H9 (cell line): Measurements from ENCODE around the gene SIGLEC10. TPM values are rescaled to one million over a fixed set of nuclear protein-coding genes. Genes with fewer than 3 reads are reported as not detected.

ENCODE experiments used
- DNase-seq: peaks from one replicate; pipeline ENCODE4 v3.0.0-alpha.2; 2017
- H2AFZ ChIP-seq: one replicate; pipeline ENCODE4 v1.6.1; 2013; ENCODE audit warnings: mild to moderate bottlenecking, low read length, control low read depth, moderate library complexity
- H2AK5ac ChIP-seq: 2 replicates; pipeline ENCODE4 v1.6.1; 2013; ENCODE audit warnings: low read length, control low read depth, mixed read lengths; ENCODE audit not compliant: insufficient read length
- H2BK120ac ChIP-seq: one replicate; pipeline ENCODE4 v1.6.1; 2013; ENCODE audit warnings: low read depth, mild to moderate bottlenecking, low read length, control low read depth, inconsistent platforms; ENCODE audit not compliant: poor library complexity, severe bottlenecking
- H2BK12ac ChIP-seq: 2 replicates; pipeline ENCODE4 v1.6.1; 2013; ENCODE audit warnings: low read length, control low read depth, mixed read lengths, low read depth; ENCODE audit not compliant: insufficient read length
- H2BK15ac ChIP-seq: 2 replicates; pipeline ENCODE4 v1.6.1; 2013; ENCODE audit warnings: low read depth, low read length, control low read depth
- H2BK20ac ChIP-seq: one replicate; pipeline ENCODE4 v1.6.1; 2013; ENCODE audit warnings: low read depth, mild to moderate bottlenecking, low read length, control low read depth, inconsistent platforms; ENCODE audit not compliant: poor library complexity, severe bottlenecking
- H2BK5ac ChIP-seq: 2 replicates; pipeline ENCODE4 v1.6.1; 2013; ENCODE audit warnings: low read length, control low read depth, mixed read lengths; ENCODE audit not compliant: insufficient read length
- H3K14ac ChIP-seq: 2 replicates; pipeline ENCODE4 v1.6.1; 2013; ENCODE audit warnings: low read length, control low read depth; ENCODE audit not compliant: insufficient read depth
- H3K18ac ChIP-seq: 2 replicates; pipeline ENCODE4 v1.6.1; 2013; ENCODE audit warnings: low read depth, mild to moderate bottlenecking, mixed read lengths, low read length, control low read depth; ENCODE audit not compliant: insufficient read length
- H3K23ac ChIP-seq: 2 replicates; pipeline ENCODE4 v1.6.1; 2013; ENCODE audit warnings: low read length, control low read depth, mixed read lengths, low read depth; ENCODE audit not compliant: insufficient read length
- H3K23me2 ChIP-seq: 2 replicates; pipeline ENCODE4 v1.6.1; 2013; ENCODE audit warnings: low read depth, mild to moderate bottlenecking, mixed read lengths, low read length, control low read depth; ENCODE audit not compliant: insufficient read length, poor library complexity, severe bottlenecking
- H3K27ac ChIP-seq: 2 replicates; pipeline ENCODE4 v1.5.1; 2013; ENCODE audit warnings: low read length, control low read depth, mixed read lengths, low read depth; ENCODE audit not compliant: insufficient read length
- H3K27me3 ChIP-seq: 2 replicates; pipeline ENCODE4 v1.6.1; 2013; ENCODE audit warnings: low read length, control low read depth, inconsistent platforms; ENCODE audit not compliant: insufficient read depth
- H3K4ac ChIP-seq: 2 replicates; pipeline ENCODE4 v1.6.1; 2013; ENCODE audit warnings: low read depth, mild to moderate bottlenecking, control low read depth, inconsistent platforms, low read length, moderate library complexity
- H3K4me1 ChIP-seq: 2 replicates; pipeline ENCODE4 v1.6.1; 2013; ENCODE audit warnings: low read length, control low read depth, inconsistent platforms; ENCODE audit not compliant: insufficient read depth
- H3K4me2 ChIP-seq: 2 replicates; pipeline ENCODE4 v1.6.1; 2013; ENCODE audit warnings: low read length, control low read depth, mixed read lengths; ENCODE audit not compliant: insufficient read length, insufficient read depth
- H3K56ac ChIP-seq: 2 replicates; pipeline ENCODE4 v1.6.1; 2013; ENCODE audit warnings: low read depth, mild to moderate bottlenecking, mixed read lengths, low read length, control low read depth; ENCODE audit not compliant: insufficient read length
- H3K79me1 ChIP-seq: 2 replicates; pipeline ENCODE4 v1.6.1; 2013; ENCODE audit warnings: low read depth, mild to moderate bottlenecking, moderate library complexity, low read length, control low read depth, inconsistent platforms; ENCODE audit not compliant: insufficient read depth, poor library complexity, severe bottlenecking
- H3K79me2 ChIP-seq: 2 replicates; pipeline ENCODE4 v1.6.1; 2013; ENCODE audit warnings: low read length, control low read depth, inconsistent platforms; ENCODE audit not compliant: insufficient read depth
- H3K9ac ChIP-seq: 2 replicates; pipeline ENCODE4 v1.6.1; 2013; ENCODE audit warnings: low read length, control low read depth, mixed read lengths; ENCODE audit not compliant: insufficient read length; ENCODE audit errors: extremely low read depth
- H3K9me3 ChIP-seq: one replicate; pipeline ENCODE4 v1.6.1; 2013; ENCODE audit warnings: low read depth, low read length, inconsistent platforms; ENCODE audit not compliant: control insufficient read depth
- H3T11ph ChIP-seq: one replicate; pipeline ENCODE4 v1.6.1; 2013; ENCODE audit warnings: mild to moderate bottlenecking, low read length, control low read depth, inconsistent platforms
- H4K20me1 ChIP-seq: one replicate; pipeline ENCODE4 v1.6.1; 2013; ENCODE audit not compliant: control insufficient read depth, insufficient read length, insufficient read depth
- H4K5ac ChIP-seq: 2 replicates; pipeline ENCODE4 v1.6.1; 2013; ENCODE audit warnings: low read depth, mild to moderate bottlenecking, mixed read lengths, low read length, control low read depth; ENCODE audit not compliant: insufficient read length
- H4K8ac ChIP-seq: replicated peaks from 2 replicates; pipeline ENCODE4 v1.6.1; 2013; ENCODE audit warnings: low read length, control low read depth, mixed read lengths, low read depth; ENCODE audit not compliant: insufficient read length
- H4K91ac ChIP-seq: 2 replicates; pipeline ENCODE4 v1.6.1; 2013; ENCODE audit warnings: low read depth, mild to moderate bottlenecking, moderate library complexity, mixed read lengths, low read length, control low read depth; ENCODE audit not compliant: insufficient read length
- H3K27ac Mint-ChIP-seq, 3 experiments: 2 replicates in 2 of 3; 3 replicates in 1 of 3; pipeline ENCODE4 v1.8.0; 2020 to 2021; ENCODE audit warnings: mixed read lengths in 3 of 3, mild to moderate bottlenecking in 1 of 3, moderate library complexity in 1 of 3
- H3K27me3 Mint-ChIP-seq: 2 replicates; pipeline ENCODE4 v1.8.0; 2021; ENCODE audit warnings: low read depth, mild to moderate bottlenecking, moderate library complexity, mixed read lengths
- H3K36me3 Mint-ChIP-seq, 3 experiments: 2 replicates in 2 of 3; 3 replicates in 1 of 3; pipeline ENCODE4 v1.8.0; 2020 to 2021; ENCODE audit warnings: low read depth in 3 of 3, mixed read lengths in 3 of 3; ENCODE audit not compliant: insufficient read depth in 1 of 3
- H3K4me1 Mint-ChIP-seq, 2 experiments: 2 replicates each; pipeline ENCODE4 v1.8.0; 2020; ENCODE audit warnings: mixed read lengths in 2 of 2
- H3K4me3 Mint-ChIP-seq, 2 experiments: 2 replicates in 1 of 2; 3 replicates in 1 of 2; pipeline ENCODE4 v1.8.0; 2020 to 2021; ENCODE audit warnings: mild to moderate bottlenecking in 2 of 2, mixed read lengths in 2 of 2, moderate library complexity in 1 of 2
- H3K9me3 Mint-ChIP-seq, 2 experiments: 2 replicates in 1 of 2; 3 replicates in 1 of 2; pipeline ENCODE4 v1.8.0; 2020; ENCODE audit warnings: mild to moderate bottlenecking in 2 of 2, mixed read lengths in 2 of 2, moderate library complexity in 1 of 2
- WGBS: extraction: QIAGEN DNeasy Blood & Tissue Kit; methylation state at CpG from one replicate; pipeline ENCODE4 v1.1.7; 2013; ENCODE audit warnings: missing lambda C conversion rate, low lambda C conversion rate, mixed read lengths; ENCODE audit not compliant: insufficient read length; ENCODE audit errors: extremely low coverage; 5-methylcytosine and 5-hydroxymethylcytosine counted together
- total RNA-seq: library from RNA; stranded (reverse); gene quantifications from 2 replicates; pipeline ENCODE4 v1.2.1, GENCODE V29; 2021
- TF ChIP-seq, protein P1 (sequence below): fragments of 200-600 bp; sonication (generic); conservative IDR thresholded peaks from 3 replicates; pipeline ENCODE4 v1.8.0; 2021; ENCODE audit warnings: antibody characterized with exemption, mild to moderate bottlenecking

Gene SIGLEC10
- total RNA-seq, 1 experiment from 2014 or later: not detected

DNA sequence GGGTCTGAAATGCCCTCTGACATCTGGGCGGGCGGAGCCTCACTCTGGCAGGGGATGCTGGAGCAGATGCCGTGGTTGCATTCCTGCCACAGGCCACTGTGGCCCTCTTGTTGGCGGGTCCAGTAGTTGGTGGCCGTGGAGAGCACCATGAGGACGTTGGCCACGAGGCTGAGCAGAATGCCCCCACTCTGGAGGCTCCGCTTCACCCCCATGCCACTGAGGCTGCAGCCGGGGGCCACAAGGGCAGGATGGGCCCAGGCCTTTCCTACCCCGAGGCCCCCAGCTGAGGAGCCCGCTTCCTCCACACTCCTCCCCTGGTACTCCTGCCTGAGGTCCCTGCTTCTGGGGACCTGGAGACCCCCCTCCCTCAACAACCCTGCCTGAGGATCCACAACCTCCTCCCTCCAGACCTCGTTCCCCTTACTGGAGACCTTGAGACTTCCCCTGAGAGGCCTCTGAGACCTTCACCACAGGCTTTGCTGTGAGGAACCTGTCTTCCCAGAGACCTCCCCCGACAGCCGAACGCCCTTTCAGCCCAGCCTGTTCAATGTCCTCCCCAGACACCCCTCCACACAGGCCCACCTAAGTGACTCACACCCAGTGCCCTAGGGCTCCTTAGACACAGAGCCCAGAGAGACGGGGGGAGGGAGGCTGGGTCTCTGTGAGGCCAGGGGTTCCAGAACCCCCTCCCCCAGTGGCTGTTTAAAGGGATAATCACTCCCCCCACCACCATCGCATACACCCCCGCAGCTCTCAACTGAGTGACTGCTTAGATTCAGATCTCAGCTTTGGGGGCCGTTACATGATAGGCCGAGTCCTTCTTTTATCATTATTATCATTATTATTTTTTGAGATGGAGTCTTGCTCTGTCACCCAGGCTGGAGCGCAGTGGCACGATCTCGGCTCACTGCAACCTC lies 48.8 kb downstream of the SIGLEC10 start, which contains the start of gene CLDND2:
Gene CLDND2 (minus strand): TSS at position 638 of the 917 bp plus-strand sequence. CDS start 426 bp downstream, at position 212.
- H3K18ac ChIP-seq: peak within 1 kb of the TSS; percentile 97
- peak within 1 kb of the TSS; percentile 95 to 100 for H3K4me3 Mint-ChIP-seq
- H3K27ac Mint-ChIP-seq: peak within 1 kb of the TSS; percentile 44 to 96 (median 84); a peak in 4 of 7 replicates
- no peak within 1 kb of the TSS; the same call in 1 of the 2 replicates for H2BK15ac ChIP-seq
- no peak for DNase-seq
- peak within 1 kb of the TSS; percentile 71 for H3K9ac ChIP-seq
- peak within 1 kb of the TSS; percentile 90 for H3K14ac ChIP-seq
- no peak within 1 kb of the TSS for H2AFZ ChIP-seq
- peak within 1 kb of the TSS; percentile 69 for H3K4me2 ChIP-seq
- no peak within 1 kb of the TSS for H2BK5ac ChIP-seq
- TF ChIP-seq, protein P1, sequence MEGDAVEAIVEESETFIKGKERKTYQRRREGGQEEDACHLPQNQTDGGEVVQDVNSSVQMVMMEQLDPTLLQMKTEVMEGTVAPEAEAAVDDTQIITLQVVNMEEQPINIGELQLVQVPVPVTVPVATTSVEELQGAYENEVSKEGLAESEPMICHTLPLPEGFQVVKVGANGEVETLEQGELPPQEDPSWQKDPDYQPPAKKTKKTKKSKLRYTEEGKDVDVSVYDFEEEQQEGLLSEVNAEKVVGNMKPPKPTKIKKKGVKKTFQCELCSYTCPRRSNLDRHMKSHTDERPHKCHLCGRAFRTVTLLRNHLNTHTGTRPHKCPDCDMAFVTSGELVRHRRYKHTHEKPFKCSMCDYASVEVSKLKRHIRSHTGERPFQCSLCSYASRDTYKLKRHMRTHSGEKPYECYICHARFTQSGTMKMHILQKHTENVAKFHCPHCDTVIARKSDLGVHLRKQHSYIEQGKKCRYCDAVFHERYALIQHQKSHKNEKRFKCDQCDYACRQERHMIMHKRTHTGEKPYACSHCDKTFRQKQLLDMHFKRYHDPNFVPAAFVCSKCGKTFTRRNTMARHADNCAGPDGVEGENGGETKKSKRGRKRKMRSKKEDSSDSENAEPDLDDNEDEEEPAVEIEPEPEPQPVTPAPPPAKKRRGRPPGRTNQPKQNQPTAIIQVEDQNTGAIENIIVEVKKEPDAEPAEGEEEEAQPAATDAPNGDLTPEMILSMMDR: no peak
- peaks cover 14% of the 10 kb centered on the region for H3K27me3 Mint-ChIP-seq
- no peaks in the 10 kb centered on the region; a peak in 1 of 7 replicates for H3K36me3 Mint-ChIP-seq
- no peak within 1 kb of the TSS for H2BK20ac ChIP-seq
- H3K79me1 ChIP-seq: no peaks in the 10 kb centered on the region
- no peaks in the 10 kb centered on the region for H3K9me3 Mint-ChIP-seq
- WGBS: no CpG with 5 or more reads among the region's 23 CpGs
- H3K4me1 ChIP-seq: no peaks in the 10 kb centered on the region
- H3K4me1 Mint-ChIP-seq: peaks cover 29 to 31% of the 10 kb centered on the region in 2 experiments
- H3K4ac ChIP-seq: no peak within 1 kb of the TSS
- H4K5ac ChIP-seq: no peak within 1 kb of the TSS
- no peak within 1 kb of the TSS for H4K91ac ChIP-seq
- H2BK12ac ChIP-seq: no peak within 1 kb of the TSS
- H3K23me2 ChIP-seq: peaks cover 21% of the 10 kb centered on the region
- H4K20me1 ChIP-seq: no peaks in the 10 kb centered on the region
- no peak within 1 kb of the TSS for H3K56ac ChIP-seq
- H3K27ac ChIP-seq: no peak within 1 kb of the TSS
- H2AK5ac ChIP-seq: no peak within 1 kb of the TSS
- no peak within 1 kb of the TSS for H2BK120ac ChIP-seq
- H3K9me3 ChIP-seq: no peaks in the 10 kb centered on the region
- H3K23ac ChIP-seq: no peak within 1 kb of the TSS
- no peaks in the 10 kb centered on the region for H3K79me2 ChIP-seq
- H4K8ac ChIP-seq: no peak within 1 kb of the TSS
- H3T11ph ChIP-seq: no peak within 1 kb of the TSS
- H3K27me3 ChIP-seq: no peaks in the 10 kb centered on the region
